CD4-positive, alpha-beta T cell treated with Interferon gamma for 1 hour (primary cell): ENCODE measurements around the gene TMCO4.
A peak's percentile ranks its signal among the peaks of the same experiment; 100 is the strongest.

Source experiments
- DNase-seq: peaks from one replicate; pipeline ENCODE4 v3.0.0-alpha.2; 2020

Gene TMCO4

DNA sequence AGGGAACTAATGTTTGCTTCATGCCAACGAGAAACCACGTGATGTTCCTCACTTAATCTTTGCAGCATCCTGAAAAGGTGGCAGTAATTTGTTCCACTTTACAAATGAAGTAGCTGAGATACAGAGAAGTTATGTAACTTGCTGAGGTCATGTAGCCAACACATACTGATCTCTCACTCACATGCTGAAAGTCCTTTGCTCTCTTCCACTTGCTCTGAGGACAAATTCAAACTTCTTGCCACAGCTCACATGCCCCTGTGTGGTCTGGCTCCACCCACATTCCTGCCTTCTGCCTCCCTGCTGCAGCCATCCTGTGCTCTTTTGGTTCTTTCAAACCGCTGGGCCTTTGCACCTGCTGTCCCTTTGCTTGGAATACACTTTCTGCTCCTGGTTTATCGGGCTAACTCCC lies 55.4 kb downstream of the TMCO4 start:
- no peak for DNase-seq

DNA sequence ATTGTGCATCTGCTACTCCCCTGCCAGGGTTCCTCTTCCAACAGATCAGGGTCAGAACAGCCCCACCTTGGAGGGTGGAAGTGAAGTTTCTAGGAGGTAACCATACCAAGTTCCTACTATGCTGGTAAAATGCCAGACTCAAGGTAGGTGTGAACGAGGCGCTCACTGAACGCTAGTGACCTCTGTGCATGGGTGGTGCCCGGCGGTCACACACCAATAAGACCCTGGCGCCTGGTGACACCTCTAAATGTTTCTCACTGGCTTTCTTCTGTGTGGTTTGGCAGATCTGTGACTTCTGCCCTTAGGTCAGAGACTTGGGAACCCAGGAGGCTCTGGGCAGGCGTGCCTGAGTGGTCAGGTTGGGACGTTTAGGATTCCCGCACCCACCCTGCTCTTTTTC lies 55.9 kb downstream of the TMCO4 start:
- no peak for DNase-seq

- no peak for DNase-seq
These were observed 56.5 kb downstream of the TMCO4 start for GRCh38 chr1:19743180-19743579.

- no peak for DNase-seq
These were observed 60.1 kb downstream of the TMCO4 start for GRCh38 chr1:19739628-19740027.

DNA sequence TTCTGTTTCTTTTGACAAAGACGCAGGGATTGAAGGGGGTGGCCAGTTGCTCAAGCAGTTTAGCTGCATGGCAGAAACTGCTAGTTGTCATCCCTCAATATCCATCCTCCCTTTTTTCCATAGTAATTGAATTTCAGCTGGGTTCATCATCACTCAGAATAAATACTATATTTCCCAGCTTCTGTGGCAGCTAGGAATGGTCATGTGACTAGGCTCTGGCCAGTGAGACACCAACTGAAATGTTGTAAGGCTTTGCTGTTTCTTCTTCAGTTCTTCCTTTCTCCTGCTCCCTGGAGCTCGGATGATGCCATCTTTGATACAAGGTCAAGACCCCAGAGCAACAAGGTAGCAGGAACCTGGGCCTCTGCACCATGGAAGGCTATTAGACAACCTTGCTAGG lies 61.0 kb downstream of the TMCO4 start:
- no peak for DNase-seq

DNA sequence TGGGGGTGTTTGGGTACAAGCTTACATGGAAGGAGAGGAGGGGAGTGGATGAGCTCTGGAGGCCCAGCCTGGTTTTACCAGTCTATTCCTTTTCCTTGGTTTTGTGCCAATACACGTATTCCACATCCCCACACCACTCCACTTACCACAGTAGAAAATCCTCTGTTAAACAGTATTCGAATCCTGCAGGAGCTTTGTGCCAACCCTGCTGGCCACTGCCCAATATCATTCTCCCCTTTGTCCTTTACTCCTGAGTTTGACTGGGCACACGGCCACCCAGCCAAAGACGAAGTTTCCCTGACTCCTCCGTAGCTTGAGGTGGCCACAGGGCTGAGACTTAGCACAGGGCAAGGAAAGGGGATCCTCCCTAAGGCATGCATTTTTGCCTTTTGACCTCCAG lies 61.6 kb downstream of the TMCO4 start:
- no peak for DNase-seq

DNA sequence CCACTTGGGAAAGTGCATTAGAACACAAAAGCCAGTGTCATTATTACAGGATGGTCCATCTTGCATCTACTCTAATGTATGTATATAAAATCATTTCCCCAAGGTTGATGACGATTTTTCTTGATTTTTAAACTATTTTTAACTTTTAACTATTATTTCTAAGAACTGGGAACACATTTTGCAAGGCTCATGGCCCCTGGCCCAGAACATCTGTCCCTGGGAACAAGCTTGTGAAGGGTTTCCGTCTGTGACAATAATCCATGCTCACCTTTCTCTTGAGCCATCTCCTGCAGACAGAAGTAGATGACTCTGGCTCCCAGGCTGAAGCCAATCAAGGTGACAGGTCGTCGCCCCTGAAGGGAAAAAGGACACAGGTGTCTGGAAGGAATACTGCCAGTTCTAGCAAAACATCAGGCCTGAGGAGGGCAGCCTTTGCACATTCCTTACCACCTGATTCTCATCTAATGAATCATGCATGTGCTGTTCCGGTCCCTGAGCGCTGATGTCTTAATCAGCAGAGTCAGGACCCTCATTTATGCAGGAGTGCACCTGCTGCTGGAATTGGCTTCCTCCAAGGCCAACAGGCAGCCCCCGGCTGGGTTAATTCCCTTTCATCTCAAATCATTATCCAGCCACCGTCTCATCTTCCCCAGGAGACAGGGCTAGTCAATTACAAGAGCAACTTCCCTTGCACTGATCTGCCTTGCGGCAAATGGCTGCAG lies 62.5 kb downstream of the TMCO4 start:
- no peak for DNase-seq

DNA sequence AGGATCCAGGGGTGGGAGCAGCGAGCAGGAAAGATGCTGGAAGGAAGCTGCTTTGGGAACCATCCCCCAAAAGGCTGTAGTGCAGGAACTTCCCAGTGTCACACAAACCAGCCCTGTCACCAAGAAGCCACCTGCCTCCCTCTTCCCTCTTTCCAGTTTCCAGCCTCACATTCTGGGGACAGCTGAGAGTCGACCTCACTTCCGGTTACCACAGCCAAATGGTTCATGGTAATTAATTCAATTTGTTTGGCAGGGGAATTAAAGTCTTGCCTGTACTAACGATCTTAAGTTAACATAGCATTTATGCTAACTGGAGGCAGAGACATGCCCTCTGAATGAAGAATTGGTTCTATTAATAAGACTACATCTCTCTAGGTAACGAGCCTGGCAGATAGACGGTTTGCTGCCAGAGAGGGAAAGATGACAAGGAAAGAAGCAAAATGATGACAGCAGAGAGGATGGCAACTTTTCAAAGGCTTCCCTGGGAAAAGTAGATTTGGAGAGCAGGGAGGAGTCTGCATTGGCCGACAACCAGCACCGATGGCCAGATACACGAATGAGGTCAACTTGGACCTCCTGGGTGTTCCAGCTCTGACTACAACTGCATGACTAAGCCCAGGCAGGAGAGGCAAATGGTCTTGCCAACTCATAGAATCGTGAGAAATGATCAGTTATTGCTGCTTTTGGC lies 64.1 kb downstream of the TMCO4 start:
- no peak for DNase-seq

- DNase-seq = no peak
These were observed 65.2 kb downstream of the TMCO4 start for GRCh38 chr1:19734472-19734999.

- DNase-seq = no peak
These were observed 65.7 kb downstream of the TMCO4 start for GRCh38 chr1:19734056-19734455.

- no peak for DNase-seq
These were observed 66.1 kb downstream of the TMCO4 start for GRCh38 chr1:19733615-19734014.

DNA sequence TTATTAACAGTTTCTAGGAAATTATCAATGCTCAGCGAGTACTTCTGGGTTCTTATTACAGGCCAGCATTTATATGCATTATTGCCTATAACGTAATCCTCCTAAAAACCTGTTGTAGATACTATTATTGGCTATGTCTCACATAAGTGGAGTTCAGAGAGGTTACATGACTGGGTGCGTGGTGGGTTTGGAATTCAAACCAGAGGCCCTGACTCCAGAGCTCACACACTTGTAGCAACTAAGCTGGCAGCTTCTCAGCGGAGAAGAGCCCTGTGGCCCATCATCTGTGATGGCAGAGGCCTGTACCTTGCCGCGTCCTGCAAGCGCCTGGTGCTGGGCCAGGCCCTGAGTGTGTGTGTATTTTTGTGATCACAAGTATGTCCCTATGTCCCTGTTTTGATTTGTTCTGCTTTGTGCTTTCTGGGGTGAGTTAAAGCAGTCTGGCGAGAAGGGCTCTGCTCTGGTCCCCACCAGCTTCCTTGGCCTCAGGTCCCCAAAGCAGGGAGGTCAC lies 68.3 kb downstream of the TMCO4 start:
- DNase-seq = no peak

DNA sequence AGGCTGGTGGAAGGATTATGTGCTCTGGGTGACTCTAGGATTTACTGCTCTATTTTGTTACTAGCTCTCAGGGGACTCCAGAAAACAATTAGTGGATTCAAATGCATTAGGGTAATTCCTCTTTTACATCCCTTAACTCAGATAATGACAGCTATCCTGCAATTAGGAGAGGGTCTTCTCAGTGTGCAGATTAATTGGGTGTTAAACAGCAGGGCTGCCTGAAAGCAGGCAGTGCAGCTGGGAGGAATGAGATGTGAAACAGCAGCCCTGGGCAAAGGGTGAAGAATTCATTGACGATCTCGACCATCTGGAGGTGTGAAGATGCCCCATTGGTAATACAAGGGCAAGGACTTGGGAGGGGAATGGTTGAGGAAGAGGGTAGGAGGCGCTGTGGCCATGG lies 68.9 kb downstream of the TMCO4 start:
- DNase-seq = no peak

DNA sequence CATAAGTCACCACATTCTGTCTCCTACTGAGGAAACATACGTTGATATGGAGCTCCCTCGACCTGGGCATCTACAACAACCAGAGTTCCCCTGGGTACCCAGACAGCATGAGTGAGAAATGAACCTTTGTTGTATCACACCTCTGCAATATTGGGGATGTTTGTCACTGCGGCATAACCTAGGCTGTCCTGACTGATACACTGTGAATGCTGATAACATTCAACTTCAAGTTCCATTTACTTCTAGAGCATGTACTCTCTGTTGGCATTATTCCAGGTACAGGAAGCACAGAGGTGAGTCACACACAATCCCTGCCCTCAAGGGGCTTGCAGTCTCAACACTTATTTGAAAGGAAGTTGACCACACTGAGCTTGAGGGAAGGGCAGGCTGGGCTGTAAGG lies 69.5 kb downstream of the TMCO4 start:
- DNase-seq = no peak

DNA sequence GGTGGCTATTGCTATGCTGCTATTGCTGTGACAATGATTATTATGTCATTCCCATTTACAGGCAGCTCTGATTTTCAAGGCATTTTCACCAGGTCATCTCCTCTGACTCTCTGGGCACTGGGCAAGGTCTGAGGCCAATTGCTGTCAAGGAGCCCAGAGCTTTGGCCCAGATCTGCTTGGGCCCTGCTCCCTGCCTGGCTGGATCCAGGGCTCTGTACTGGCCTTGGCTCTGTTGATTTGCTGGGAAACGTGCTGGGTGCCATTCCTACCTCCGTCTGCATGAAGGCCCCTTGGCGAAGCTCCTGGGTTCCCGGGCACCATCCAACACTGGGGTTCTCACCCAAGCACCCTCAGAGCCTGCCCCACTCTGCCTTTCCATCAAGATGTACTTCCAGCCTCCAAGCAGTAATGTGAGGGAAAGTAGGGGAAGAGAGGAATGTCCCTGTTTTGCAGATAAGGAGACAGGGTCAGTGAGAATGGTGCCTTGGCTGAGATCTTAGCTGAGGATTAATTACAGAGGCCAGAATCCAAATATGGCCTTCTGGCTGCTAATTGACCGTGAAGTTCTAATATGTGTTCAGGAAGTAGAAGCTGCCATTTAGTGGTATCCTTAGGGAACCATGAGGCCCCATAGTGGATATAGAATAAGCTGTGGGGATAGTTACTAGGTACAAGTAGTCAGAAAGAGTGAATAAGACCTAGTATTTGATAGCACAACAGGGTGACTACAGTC lies 71.1 kb downstream of the TMCO4 start:
- DNase-seq = no peak

DNA sequence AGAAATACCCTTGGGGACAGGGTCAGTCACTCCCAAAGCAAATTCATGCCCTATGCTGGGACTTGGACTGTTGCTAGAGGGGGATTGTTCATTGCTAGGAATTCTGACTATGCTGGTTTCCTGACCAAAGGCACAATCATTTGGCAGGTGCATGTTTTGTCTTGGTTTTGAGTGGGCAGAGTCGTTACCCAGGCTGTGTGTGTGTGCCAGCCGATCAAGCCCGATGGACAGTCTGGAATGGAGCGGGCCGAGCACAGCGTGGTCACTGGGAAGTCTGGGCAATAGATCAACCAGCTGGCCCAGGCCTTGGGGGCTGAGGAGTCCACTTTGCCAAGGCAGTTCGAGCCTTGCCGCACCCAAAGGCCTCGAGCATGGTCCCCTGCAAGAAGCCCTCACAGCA lies 74.1 kb downstream of the TMCO4 start:
- no peak for DNase-seq

DNA sequence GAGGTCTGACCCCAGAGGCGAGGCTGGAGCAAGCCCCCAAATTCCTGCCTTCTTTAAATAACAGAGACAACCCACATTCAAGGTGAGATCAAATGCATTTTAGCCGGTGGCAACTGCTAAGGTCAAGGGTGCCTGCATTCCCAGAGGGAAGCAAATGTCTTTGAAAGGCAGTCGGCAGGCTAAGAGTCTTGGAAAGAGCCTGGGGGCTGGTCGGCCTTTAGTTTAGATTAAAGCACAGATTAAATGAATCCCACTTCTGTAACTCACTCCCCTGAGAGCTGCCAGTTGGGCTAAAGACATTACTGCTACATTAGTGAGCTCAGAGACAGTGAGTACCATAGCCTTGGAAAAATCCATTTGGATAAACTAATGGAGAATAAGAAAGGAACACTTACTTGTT lies 75.8 kb downstream of the TMCO4 start:
- DNase-seq = no peak

- no peak for DNase-seq
These were observed 78.7 kb downstream of the TMCO4 start for GRCh38 chr1:19720973-19721372.

DNA sequence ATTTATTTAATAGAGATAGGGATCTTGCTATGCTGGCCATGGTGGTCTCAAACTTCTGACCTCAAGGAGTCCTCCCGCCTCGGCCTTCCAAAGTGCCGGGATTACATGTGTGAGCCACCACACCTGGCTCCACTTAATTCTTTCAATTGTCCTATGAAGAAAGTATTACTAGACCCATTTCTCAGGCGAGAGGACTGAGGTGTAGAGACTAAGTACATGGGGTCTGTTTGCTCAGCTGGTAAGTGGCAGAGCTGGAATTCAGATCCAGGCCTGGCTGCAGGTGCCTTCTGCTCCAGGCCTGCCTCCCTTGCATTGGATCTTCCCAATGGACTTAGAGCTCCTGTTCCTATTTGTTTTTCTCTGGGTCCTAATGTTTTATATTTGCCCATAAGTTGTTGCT lies 79.5 kb downstream of the TMCO4 start:
- no peak for DNase-seq

- no peak for DNase-seq
These were observed 82.2 kb downstream of the TMCO4 start for GRCh38 chr1:19717467-19717866.

GRCh38 chr1:19715334-19716203 lies 84.1 kb downstream of the TMCO4 start:
- DNase-seq = peak; percentile 80

DNA sequence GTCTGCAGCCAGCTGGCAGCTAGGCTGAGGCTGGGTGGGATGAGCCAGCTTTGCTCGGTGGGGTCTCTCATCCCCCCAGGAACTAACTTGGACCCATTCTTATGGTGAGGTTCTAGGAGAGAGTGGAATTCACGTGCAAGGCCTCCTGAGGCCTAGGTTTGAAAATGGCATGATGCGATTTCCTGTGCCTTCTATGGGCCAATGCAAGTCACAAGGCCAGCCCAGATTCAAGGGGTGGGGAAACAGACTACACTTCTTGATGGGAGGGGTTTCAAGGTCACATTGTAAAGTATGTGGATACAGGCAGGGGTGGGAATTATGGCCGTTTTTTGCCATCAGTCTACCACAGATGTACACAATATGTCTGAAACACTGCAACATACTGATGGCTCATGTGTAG lies 86.8 kb downstream of the TMCO4 start:
- DNase-seq = no peak
